ENCODE results near the gene ALDOB.

Gene ALDOB

GRCh38 chr9:101435601-101436079 lies at the start of gene ALDOB:
TSS of gene ALDOB (minus strand) at chr9:101435774. CDS start at chr9:101430887, 4,887 bp downstream.
- no peak for DNase-seq

DNA sequence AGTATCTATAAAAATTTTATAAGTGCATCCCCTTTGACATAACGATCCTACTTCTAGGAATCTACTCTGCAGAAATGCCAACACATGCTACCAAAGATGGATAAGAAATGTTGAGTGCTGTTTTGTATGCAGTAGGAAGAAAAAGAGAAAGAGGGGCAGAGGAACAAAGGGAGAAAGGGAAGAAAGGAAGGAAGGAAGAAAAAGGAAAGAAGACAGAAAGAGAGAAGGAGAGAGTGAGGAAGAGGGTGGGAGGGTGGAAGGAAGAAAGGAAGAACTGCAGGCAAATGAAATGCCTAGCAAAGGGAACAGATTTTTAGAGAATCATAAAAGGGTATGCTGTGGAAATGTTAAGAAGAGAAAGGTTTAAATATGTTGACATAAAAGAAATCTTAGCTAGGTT lies 48.5 kb upstream of the ALDOB start:
- DNase-seq: no peak

GRCh38 chr9:101481261-101481660 lies 45.7 kb upstream of the ALDOB start:
- DNase-seq: no peak

DNA sequence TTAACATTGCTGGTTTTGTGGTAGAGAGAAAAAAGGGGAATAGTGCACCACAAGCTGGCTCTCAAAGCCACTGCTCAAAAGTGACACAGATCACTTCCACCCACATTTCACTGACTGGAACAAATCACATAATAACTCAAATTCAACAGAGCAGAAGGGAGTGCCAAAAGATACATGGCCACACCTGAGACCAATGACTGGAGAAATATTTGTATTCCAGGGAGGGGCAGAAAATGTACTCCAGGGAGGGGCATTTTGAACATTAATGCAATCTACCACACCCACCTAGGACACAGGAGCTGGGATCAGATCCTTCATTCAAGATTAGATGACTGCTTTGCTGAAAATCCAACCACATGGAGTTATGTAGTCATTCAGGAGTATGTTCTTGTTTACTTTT lies 44.8 kb upstream of the ALDOB start:
- DNase-seq: no peak

GRCh38 chr9:101479338-101480030 lies 43.9 kb upstream of the ALDOB start:
- DNase-seq: no peak

DNA sequence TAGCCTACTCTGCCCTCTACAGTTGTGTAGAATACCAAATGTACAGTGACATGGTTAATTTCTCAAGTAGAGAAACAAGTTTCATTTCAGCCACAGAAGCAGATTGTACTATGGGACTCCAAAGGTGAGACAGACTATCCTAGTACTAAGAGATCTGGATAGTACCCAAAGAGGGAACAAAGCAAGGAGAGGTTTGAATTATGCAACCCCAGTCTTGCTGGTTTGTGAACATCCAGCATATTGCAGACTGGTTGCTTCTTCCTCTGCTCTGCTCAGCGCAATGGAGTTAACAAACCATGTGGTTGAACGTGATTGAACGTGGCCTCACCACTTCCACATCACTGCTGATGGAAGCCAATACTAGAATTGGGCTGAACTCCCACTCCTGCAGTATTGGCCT lies 43.3 kb upstream of the ALDOB start:
- DNase-seq: no peak

- DNase-seq: no peak
These were observed 42.9 kb upstream of the ALDOB start for GRCh38 chr9:101478444-101478843.

DNA sequence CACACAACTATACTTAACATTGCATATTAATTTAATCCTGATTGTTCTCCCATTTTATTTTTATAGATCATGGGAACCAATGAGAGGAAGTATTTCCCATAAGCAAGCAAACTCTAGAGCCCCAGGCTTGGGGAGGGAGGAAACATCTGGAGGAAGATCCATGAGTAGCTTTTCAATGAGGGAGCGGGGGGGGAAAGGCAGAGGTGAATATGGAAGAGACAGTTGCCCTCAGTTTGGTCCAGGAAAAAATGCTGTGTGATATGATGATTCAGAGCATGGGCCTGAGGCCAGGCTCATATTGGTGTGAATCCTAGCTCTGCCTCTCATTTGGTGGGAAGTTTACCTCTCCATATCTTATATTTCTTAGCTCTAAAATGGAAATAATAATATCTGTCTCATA lies 42.2 kb upstream of the ALDOB start:
- DNase-seq: no peak

DNA sequence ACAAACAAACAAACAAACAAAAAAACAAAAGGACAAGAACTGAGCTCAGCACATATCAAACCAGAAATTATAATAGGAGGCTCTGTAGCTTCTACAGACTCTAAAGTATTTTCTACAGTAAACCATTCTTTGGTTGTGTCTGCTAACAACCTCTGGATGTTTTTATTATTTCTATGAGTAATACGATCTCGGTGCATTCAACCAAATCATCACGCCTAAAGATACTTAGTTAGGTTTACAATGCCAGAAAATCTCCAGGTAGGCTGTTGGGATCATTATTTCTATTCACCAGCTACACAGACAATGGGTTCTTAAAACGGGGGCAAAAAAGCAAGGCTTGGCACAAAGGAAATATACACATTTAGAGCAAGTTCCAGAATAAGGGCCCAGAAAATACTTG lies 41.6 kb upstream of the ALDOB start:
- no peak for DNase-seq

DNA sequence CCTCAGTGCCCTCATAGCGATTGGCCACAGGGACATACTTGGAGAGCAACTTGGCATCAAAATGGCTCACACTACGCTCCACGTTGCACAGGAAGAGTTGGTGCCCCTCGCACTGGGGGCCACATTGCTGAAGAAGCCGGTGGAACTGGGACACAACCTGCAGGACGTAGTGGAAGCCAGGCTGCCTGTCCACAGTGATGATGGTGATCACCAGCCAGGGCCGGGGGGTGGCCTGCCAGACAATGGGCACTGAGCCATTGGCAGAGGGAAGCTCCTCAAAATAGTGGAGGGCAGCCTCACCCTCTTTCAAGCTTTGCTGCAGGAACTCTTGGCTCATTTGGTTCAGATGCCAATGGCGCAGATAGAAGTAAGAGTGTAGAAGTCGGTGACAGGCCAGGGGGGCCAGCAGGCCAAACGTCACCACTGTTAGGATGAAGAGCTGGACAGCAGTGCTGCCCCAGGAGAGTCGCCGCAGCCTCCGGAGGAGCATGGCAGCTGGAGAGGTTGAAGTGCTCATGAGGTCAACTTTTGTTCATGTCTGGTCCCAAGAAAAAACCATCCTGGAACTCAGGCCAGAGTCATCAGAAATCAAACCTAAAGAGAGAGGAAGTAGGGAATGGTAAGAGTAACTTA lies 41.1 kb upstream of the ALDOB start:
- no peak for DNase-seq

DNA sequence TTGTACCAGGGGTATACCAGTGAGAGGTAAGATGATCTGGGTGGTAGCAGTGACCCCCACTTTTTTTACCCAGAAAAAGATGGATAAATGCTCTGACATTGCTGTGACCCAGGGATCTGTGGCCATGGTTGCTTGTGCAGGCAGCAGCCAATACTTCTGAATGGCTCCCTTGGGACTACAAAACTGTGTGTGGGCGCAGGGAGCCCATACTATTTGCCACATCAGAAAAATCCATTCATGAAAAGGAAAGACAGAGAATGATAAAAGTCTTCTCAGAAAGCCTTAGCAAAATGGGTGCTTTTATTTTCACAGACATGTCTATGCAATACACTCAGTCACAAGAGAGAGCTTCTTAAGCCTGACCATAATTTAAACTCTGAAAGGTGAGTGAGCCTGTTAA lies 37.3 kb upstream of the ALDOB start:
- DNase-seq: no peak

GRCh38 chr9:101470929-101471328 lies 35.4 kb upstream of the ALDOB start:
- no peak for DNase-seq

GRCh38 chr9:101470021-101470420 lies 34.4 kb upstream of the ALDOB start:
- no peak for DNase-seq

DNA sequence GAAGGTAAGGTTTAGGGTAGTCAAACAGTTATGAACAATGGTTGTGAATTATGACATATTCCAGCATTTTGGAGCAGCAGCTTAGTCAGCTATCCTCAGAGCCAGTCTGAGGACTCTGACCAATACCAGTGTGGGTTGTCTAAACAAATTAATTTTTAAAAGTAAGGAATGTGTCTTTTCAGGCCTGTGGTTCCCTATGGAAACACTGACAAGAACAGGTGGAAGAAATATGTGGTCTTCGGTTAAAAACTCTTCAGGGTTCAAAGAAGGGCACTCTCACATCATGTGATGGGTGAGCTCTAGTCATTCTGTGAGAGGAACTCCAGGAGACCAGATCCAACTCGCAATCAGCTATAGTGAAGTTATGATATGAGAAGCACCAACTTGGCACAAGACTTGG lies 33.5 kb upstream of the ALDOB start:
- no peak for DNase-seq

GRCh38 chr9:101468116-101468515 lies 32.5 kb upstream of the ALDOB start:
- no peak for DNase-seq

DNA sequence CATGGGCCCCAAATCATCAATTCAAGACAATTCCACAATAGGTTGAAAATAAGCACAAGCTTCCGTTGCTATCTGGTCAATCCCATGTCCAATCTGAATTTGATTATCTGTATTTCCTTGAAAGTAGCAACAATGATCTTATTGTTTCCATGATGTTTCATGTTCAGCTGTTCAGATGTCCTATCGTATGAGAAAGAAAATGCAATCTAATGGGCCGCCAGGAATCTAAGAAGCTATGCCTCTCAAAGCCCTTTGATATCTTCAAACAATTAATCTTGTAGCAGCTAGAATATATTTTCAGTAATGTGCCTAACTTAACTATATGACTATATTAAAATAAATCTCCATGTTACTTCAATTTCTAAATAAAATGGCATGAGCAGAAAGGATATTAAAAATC lies 32.1 kb upstream of the ALDOB start:
- DNase-seq: no peak

- no peak for DNase-seq
These were observed 31.3 kb upstream of the ALDOB start for GRCh38 chr9:101466863-101467262.

DNA sequence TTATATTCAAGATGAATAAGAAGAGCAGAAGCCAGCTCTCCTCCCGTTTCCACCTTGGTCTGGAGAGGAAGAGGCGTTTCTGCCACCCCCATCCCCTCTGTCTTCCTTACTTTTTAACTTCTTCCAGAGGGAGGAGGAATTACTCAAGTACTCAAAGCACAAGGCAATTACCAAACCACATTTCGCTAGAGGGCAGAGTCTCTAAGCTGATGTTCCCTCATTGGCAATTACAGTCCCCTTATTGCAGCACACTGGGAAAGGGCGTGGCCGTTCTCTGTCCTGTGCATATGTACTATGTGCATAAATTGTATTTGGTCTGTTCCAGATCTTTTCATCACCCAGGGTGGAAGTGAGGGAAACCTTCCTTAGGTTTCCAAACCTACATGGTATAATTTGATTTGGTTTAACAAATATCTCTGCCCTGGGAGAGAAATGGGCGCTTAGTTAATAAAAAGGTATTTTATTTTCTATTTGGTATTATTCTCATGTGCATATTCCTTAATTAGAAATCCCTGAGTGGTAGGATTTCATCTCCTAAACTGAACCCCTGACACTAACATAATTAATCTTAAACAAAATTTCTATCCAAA lies 29.8 kb upstream of the ALDOB start:
- DNase-seq: no peak

DNA sequence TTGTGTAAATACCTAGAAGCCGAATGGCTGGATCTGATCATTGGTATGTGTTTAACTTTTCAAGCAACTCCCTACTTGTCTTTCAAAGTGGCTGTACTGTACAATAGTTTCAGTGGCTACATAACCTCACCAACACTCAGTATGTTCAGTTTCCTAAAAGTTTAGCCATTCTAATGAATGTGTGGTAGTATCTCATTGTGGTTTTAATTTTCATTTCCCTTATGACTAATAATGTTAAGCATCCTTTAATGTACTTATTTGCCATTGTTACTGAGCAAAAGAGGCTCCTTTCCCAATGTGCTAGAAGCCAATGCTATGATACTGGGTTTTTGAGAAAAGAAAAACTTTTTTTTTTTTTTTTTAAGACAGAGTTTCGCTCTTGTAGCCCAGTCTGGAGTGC lies 27.8 kb upstream of the ALDOB start:
- DNase-seq: no peak

- no peak for DNase-seq
These were observed 27.0 kb upstream of the ALDOB start for GRCh38 chr9:101462558-101462957.

GRCh38 chr9:101460965-101461364 lies 25.4 kb upstream of the ALDOB start:
- no peak for DNase-seq

DNA sequence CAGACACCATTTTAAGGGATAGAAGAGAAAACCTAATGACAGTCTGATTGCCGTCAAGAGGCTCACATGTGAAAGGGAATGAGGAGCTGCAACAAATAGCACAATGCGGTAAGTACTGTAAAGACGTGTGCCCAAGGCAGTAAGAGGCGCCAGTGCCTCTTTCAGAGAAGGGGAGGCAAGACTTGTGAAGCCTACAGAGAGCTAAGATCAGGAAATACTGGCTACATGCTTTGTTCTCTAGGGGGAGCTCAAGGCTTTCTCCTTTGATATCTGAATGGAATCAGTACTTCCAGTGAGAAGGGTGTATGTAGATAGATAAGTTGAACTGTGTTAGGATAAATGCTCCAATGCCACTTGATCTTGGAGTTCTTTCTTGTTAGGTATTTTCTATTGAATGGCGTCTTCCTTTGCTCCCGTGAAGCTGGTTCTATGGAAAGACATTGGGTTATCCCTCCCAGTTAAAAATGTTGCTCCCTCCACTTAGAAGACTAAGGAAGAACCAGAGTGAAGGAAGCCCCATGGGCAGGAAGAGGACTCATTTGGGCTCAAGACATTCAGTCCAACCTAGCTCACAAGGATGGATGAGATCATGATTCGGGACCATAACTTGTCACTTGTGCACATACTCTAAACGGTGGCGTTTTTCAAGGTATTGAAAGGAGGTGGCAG lies 23.5 kb upstream of the ALDOB start:
- no peak for DNase-seq

DNA sequence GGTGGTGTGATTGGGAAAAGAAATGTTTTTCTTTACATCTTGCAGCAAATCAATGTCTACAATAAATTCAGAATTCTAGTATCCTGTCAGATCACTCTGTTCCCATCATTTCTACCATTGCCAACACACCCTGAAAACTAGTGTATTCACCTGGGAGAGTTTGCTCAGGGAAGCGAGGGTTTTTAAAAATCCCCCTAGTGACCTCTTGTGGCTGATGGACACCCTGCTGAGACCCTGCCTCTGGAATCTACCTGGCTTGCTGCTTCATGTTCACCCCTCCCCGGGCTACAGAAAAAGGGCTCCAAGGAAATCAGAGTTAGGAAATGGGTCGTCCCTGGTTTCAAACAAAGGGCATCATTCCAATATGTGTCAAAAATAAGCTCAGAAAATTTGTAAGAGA lies 21.4 kb upstream of the ALDOB start:
- no peak for DNase-seq

Data from activated CD8-positive, alpha-beta memory T cell treated with anti-CD3 and anti-CD28 coated beads, Interleukin-2, amount 50 U/mL, for 4 hours (primary cell).